Fibroblast of villous mesenchyme (primary cell): ENCODE results near the gene MEG3. TPM values are rescaled to one million over a fixed set of nuclear protein-coding genes. Genes with fewer than 3 reads are reported as not detected.

Experiments used
- DNase-seq: peaks from one replicate; pipeline ENCODE4 v3.0.0-alpha.2; 2010; ENCODE audit warnings: low read depth
- H3K4me3 ChIP-seq: 2 replicates; pipeline ENCODE4 v1.5.1; 2011; ENCODE audit warnings: low read depth, mild to moderate bottlenecking, low read length
- CTCF ChIP-seq: IDR thresholded peaks from 2 replicates; pipeline ENCODE4 v1.5.1; 2012; ENCODE audit warnings: low read depth, mild to moderate bottlenecking, low read length; ENCODE audit not compliant: insufficient read depth
- total RNA-seq: library from RNA; depleted of rRNA; stranded (reverse); fragments of >200 nt; gene quantifications from 2 replicates; pipeline ENCODE4 v1.2.3, GENCODE V29; 2012

MEG3 gene
- total RNA-seq, 1 donor: 187 TPM

- H3K4me3 ChIP-seq: no peak overlapping the region
- no peak for DNase-seq
- TF ChIP-seq CTCF: no peak
These were observed 50.1 kb downstream of the MEG3 start for GRCh38 chr14:100875861-100876590.

- no peak for DNase-seq
- TF ChIP-seq CTCF: no peak
- no peak overlapping the region for H3K4me3 ChIP-seq
These were observed 52.6 kb downstream of the MEG3 start for GRCh38 chr14:100878271-100879146.

GRCh38 chr14:100879194-100879593, 53.3 kb downstream of the MEG3 start:
- no peak for DNase-seq
- H3K4me3 ChIP-seq: no peak overlapping the region
- no peak for TF ChIP-seq CTCF

GRCh38 chr14:100879782-100880181, 53.9 kb downstream of the MEG3 start:
- no peak overlapping the region for H3K4me3 ChIP-seq
- no peak for TF ChIP-seq CTCF
- no peak for DNase-seq

GRCh38 chr14:100880271-100881101, 54.6 kb downstream of the MEG3 start:
- no peak for DNase-seq
- TF ChIP-seq CTCF: no peak
- H3K4me3 ChIP-seq: no peak overlapping the region

- TF ChIP-seq CTCF: no peak
- no peak for DNase-seq
- no peak overlapping the region for H3K4me3 ChIP-seq
These were observed 55.5 kb downstream of the MEG3 start for GRCh38 chr14:100881211-100882025.
